Measurements from ENCODE around the gene CDC42EP4.

DNA sequence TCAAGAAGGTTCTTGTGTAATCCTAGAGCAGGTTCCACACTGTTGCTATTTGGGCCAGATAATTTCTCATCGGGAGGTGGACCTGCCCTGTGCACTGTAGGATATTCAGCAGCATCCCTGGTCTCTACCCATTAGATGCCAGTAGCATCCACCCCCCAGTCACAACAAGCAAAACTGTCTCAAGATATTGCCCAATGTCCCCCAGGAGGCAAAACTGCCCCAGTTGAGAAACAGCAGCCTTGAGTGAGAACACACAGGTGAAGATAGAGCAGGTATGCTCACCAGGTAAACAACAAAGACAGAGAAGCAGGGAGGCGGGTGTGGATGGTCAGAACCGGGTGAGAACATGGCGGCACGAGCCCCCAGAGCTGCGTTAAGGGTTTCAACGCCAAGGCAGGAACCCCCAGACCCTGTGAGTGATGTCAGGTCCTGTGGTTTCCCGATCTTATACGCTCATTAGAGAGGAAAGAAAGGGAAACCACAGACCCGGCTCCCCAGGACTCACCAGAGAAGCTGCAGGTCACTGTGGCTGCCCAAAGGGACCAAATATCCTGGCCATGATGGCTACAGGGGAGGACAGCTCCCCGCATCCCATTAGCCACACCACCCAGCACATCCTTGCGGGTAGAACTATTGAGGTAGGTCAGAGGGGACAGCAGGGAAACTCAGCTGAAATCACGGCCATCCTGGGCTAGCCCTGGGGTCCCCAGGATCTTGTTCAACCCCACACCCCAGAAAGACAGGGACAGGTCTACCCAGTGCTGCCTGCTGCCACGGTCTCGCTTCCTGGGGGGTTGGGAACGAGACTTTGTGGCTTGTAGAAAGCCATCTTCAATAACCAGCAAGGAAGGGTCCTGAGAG is 21.2 kb downstream of the CDC42EP4 start:
- TF ChIP-seq, protein P1, sequence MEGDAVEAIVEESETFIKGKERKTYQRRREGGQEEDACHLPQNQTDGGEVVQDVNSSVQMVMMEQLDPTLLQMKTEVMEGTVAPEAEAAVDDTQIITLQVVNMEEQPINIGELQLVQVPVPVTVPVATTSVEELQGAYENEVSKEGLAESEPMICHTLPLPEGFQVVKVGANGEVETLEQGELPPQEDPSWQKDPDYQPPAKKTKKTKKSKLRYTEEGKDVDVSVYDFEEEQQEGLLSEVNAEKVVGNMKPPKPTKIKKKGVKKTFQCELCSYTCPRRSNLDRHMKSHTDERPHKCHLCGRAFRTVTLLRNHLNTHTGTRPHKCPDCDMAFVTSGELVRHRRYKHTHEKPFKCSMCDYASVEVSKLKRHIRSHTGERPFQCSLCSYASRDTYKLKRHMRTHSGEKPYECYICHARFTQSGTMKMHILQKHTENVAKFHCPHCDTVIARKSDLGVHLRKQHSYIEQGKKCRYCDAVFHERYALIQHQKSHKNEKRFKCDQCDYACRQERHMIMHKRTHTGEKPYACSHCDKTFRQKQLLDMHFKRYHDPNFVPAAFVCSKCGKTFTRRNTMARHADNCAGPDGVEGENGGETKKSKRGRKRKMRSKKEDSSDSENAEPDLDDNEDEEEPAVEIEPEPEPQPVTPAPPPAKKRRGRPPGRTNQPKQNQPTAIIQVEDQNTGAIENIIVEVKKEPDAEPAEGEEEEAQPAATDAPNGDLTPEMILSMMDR (IDR thresholded peaks at IDR 0.05; ENCODE audit: poor library complexity) = no peak
- no peak for TF ChIP-seq EZH2 (IDR thresholded peaks at IDR 0.05; ENCODE audit: borderline replicate concordance)
